GM19467 (cell line): ENCODE data around the gene DIO3.
"Not testable (repeated sequence)": the region's sequence is repeated elsewhere in the genome, so short reads cannot be mapped to it uniquely, and the experiment has no call there.

ENCODE experiments used
- ATAC-seq: cut with Tn5 transposase; IDR thresholded peaks from one replicate; pipeline ENCODE4 v1.9.1; 2021; ENCODE audit warnings: mild to moderate bottlenecking, moderate library complexity; ENCODE audit not compliant: unreplicated experiment

DIO3 gene

DNA sequence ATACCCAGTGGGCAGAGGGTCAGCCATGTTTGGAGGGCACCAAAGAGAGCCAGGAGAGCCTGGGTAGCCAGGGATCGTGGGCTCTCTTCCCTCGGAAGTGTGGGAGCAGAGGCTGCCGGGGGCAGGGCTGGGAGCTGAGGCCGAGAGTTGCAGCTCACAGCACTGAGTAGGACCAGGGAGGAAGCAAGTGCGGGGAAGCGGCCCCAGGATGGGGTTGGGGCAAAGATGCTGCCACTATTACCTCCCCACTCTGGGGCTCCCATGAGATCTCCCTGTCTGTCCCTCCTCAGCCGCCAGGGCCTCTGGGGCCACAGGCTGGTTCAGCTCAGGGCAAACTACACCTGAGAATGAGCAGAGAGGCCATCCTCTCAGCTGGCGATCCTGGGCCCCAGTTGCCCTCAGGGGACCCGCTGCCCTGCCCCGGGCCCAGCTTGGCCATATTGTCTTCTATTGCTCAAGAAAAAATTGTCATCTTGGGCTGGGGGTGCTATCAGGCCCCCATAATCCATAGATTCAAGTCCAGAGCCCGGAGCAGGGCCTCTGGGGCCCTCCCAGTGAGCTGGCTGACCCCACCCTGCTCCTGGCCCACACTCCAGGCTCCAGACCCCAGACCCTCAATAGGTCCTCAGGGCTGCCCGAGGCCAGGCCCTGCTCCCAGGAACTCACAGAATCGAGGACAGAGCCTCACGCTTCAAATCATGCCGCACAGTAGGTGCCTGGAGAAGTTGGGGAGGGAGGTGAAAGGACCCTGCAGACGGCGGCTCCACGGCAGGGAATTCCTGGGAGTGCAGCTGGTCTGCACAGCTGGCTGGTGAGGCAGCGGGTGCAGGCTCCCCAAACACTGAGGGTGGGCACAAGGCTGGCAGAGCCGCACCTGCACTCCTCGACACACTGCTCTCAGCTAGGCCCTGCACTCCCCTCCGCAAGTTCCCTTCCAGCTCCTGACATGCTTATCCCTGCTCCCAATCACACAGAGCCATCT lies 20.5 kb upstream of the DIO3 start:
- no peak for ATAC-seq

DNA sequence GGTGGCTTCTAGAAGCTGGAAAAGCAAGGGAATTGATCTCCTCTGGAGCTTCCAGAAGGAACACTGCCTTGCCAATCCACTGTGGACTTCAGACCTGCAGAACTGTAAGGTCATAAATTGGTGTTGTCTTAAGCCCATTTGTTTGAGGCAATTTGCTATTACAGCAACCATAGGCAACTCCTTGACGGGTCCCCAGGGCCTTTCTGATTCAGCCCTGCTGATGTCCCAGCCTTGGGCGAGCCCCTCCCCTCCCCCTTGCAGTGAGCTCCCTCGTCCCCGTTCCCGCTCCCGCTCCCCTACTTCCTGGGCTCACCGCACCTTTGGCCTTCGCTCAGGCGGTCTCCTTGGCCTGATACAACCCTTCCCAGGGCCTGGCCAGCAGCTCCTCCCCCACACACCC lies 18.9 kb upstream of the DIO3 start:
- ATAC-seq, result no peak

GRCh38 chr14:101543814-101544213 lies 17.5 kb upstream of the DIO3 start:
- no peak for ATAC-seq

DNA sequence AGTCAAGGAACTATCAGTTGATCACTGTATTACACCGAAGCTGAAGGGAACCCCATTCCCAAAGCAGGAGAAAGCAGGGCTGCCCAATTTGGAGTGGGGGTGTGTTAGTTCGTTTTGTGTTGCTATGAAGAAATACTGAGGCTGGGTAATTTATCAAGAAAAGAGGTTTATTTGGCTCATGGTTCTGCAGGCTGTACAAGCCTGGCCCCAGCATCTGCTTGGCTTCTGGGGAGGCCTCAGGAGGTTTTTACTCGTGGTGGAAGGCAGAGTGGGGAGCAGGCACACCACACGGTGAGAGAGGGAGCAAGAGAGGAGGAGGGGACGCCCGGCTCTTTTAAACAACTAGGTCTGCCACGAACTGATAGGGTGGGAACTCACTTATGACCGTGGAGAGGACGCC lies 16.7 kb upstream of the DIO3 start:
- ATAC-seq, result no peak

- ATAC-seq, result no peak
These were observed 14.6 kb upstream of the DIO3 start for GRCh38 chr14:101546706-101547105.

- ATAC-seq, result no peak
These were observed 14.1 kb upstream of the DIO3 start for GRCh38 chr14:101547107-101547738.

- ATAC-seq, result no peak
These were observed 13.2 kb upstream of the DIO3 start for GRCh38 chr14:101547961-101548669.

- ATAC-seq, result no peak
These were observed 12.6 kb upstream of the DIO3 start for GRCh38 chr14:101548710-101549109.

DNA sequence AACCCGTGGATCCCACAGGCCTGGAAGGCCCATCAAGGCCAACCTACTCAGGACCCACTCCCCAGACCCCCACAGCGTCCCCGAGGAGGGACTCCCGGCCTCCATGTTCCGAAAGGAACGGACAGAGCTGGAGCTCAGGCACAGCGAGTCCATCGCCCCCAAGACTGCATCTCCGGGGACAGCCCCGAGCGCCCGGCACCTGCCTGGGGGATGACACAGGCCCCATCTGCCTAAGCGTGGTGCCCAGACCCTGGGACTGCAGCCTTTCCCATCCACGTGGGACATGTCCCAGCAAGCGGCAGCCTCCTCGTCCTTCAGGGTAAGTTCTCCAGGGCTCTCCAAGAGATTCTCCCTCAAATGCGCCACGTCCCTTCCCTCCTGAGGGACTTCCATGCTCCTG lies 12.1 kb upstream of the DIO3 start:
- ATAC-seq, result no peak

GRCh38 chr14:101550202-101550912 lies 10.9 kb upstream of the DIO3 start:
- ATAC-seq, result not testable (repeated sequence)

GRCh38 chr14:101551729-101552595 lies 9.3 kb upstream of the DIO3 start:
- ATAC-seq, result no peak

DNA sequence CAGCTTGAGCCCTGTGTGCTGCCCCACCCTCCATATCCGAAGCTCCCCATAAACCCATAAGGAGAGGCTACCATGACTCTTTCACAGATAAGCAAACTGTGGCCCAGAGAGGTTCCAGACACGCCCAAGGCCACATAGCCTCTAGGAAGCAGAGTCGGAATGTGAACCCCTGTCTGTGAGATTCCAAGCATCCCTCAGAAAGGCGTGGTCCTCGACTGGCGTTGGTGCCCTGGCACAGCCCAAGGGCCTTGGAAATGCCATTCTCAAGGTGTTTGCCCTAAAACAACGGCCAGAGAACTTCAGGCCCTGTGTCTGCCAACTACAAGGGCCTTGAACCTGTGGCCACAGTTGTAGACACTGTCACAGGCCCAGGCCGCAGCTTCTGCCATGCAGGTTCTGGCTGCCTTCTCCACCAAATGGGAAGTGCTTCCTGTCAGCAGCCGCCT lies 8.5 kb upstream of the DIO3 start:
- no peak for ATAC-seq

GRCh38 chr14:101553393-101553792 lies 7.9 kb upstream of the DIO3 start:
- ATAC-seq, result no peak

GRCh38 chr14:101553931-101554330 lies 7.4 kb upstream of the DIO3 start:
- ATAC-seq, result no peak

GRCh38 chr14:101554991-101555668 lies 6.2 kb upstream of the DIO3 start:
- ATAC-seq, result no peak

- ATAC-seq, result not testable (repeated sequence)
These were observed 5.6 kb upstream of the DIO3 start for GRCh38 chr14:101555669-101556043.

- no peak for ATAC-seq
These were observed 5.2 kb upstream of the DIO3 start for GRCh38 chr14:101556131-101556530.

GRCh38 chr14:101556566-101557320 lies 4.6 kb upstream of the DIO3 start:
- ATAC-seq, result no peak

DNA sequence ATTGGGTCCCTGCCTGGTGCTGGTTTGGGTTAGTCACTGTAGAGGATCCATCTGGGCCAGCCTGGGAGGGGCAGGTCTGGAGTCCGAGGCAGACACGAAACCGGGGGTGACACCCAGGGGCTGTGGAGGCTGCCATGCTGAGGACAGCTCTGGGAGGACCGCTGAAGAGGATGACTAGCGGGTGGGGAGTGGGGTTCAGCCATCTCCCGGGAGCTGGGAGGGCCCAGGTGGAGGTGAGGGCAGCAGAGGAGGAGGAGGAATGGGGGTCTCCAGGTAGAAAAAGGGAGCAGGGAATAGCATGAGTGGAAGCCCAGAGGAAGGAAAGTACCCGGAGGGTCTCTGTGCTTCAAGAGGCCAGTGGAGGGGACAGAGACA lies 4.0 kb upstream of the DIO3 start:
- no peak for ATAC-seq
